ENCODE results near the gene USP15. TPM values are rescaled to one million over a fixed set of nuclear protein-coding genes. Genes with fewer than 3 reads are reported as not detected.

Gene USP15
- total and polyA plus RNA-seq, 2 donors (not counting 1 experiment from before 2014, with no cell fraction given), result 116 to 182 TPM

GRCh38 chr12:62258941-62259630 is 1.1 kb upstream of the USP15 start:
- H3K9ac ChIP-seq (ENCODE audit: low read length), result peak overlapping the region; percentile 95
- no peaks in the 10 kb centered on the region for H3K27me3 ChIP-seq (replicated peaks in 1 of 4; ENCODE audit: control extremely low read depth in 1 of 4, control insufficient read depth in 3 of 4, insufficient read depth in 4 of 4, low read length in 3 of 4)
- H3K79me2 ChIP-seq (ENCODE audit: control insufficient read depth, insufficient read depth, low read length), result peaks cover 32% of the 10 kb centered on the region
- H3K27ac ChIP-seq (ENCODE audit: low read length in 2 of 2), result peak overlapping the region; percentile 96
- H3K4me3 ChIP-seq (ENCODE audit: control extremely low read depth in 1 of 5, extremely low read depth in 1 of 5, insufficient read depth in 1 of 5, low read depth in 2 of 5, low read length in 4 of 5), result peak overlapping the region; percentile 81 to 99 (median 97)
- no peaks in the 10 kb centered on the region for H3K9me3 ChIP-seq (ENCODE audit: control extremely low read depth in 1 of 3, control insufficient read depth in 2 of 3, insufficient read depth in 1 of 3, low read length in 2 of 3)
- no peak for ATAC-seq (ENCODE audit: low read depth)
- H2AFZ ChIP-seq (ENCODE audit: insufficient read depth, low read depth, low read length, poor library complexity, severe bottlenecking), result peak overlapping the region; percentile 86
- DNase-seq, result no peak
- H3K9me3 Mint-ChIP-seq (ENCODE audit: insufficient read depth), result no peaks in the 10 kb centered on the region
- POLR2A ChIA-PET, result interaction anchor here (0.7 to 1.4 kb wide), 4 partner anchors 40 to 344 kb away, joined by 3 to 11 read pairs (median 3); no protein-coding TSS in a partner anchor
- H3K36me3 ChIP-seq (replicated peaks in 1 of 2; ENCODE audit: control extremely low read depth in 1 of 2, control insufficient read depth in 1 of 2, extremely low read depth in 1 of 2, insufficient read depth in 2 of 2, low read length in 1 of 2), result no peaks in the 10 kb centered on the region
- peak overlapping the region; percentile 96 for H3K4me3 Mint-ChIP-seq
- TF ChIP-seq, protein P1, sequence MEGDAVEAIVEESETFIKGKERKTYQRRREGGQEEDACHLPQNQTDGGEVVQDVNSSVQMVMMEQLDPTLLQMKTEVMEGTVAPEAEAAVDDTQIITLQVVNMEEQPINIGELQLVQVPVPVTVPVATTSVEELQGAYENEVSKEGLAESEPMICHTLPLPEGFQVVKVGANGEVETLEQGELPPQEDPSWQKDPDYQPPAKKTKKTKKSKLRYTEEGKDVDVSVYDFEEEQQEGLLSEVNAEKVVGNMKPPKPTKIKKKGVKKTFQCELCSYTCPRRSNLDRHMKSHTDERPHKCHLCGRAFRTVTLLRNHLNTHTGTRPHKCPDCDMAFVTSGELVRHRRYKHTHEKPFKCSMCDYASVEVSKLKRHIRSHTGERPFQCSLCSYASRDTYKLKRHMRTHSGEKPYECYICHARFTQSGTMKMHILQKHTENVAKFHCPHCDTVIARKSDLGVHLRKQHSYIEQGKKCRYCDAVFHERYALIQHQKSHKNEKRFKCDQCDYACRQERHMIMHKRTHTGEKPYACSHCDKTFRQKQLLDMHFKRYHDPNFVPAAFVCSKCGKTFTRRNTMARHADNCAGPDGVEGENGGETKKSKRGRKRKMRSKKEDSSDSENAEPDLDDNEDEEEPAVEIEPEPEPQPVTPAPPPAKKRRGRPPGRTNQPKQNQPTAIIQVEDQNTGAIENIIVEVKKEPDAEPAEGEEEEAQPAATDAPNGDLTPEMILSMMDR (IDR thresholded peaks at IDR 0.05), result no peak
- TF ChIP-seq EZH2 (IDR thresholded peaks at IDR 0.05; ENCODE audit: borderline replicate concordance, insufficient read depth, low read depth, low read length, poor library complexity, severe bottlenecking), result no peak
- peak overlapping the region; percentile 78 for H3K4me2 ChIP-seq (replicated peaks; ENCODE audit: low read depth, low read length, poor library complexity, severe bottlenecking)
- no peaks in the 10 kb centered on the region for H3K27me3 Mint-ChIP-seq
- intact Hi-C loops (cut with micrococcal nuclease), result no loop called here
- peaks cover 40% of the 10 kb centered on the region for H3K4me1 Mint-ChIP-seq
- CTCF ChIA-PET, result interaction anchor here (0.8 to 1.7 kb wide), 5 partner anchors 8 to 344 kb away, joined by 3 to 6 read pairs (median 3); no protein-coding TSS in a partner anchor
- peaks cover 17% of the 10 kb centered on the region for H4K20me1 ChIP-seq (ENCODE audit: control insufficient read depth, insufficient read depth, low read length, poor library complexity, severe bottlenecking)
- peaks cover 27 to 36% of the 10 kb centered on the region in 2 donors for H3K4me1 ChIP-seq (ENCODE audit: control insufficient read depth in 2 of 2, insufficient read depth in 2 of 2, low read length in 2 of 2)
- H3K27ac Mint-ChIP-seq, result peak overlapping the region; percentile 98
- WGBS (ENCODE audit: insufficient coverage), result no CpG with 5 or more reads among the region's 10 CpGs

- peak overlapping the region; percentile 98 for H3K27ac Mint-ChIP-seq
- intact Hi-C loops (cut with micrococcal nuclease), result no loop called here
- CTCF ChIA-PET, result interaction anchor here (0.8 to 1.3 kb wide), 8 partner anchors 8 to 538 kb away, joined by 3 to 6 read pairs (median 3); no protein-coding TSS in a partner anchor
- POLR2A ChIA-PET, result interaction anchor here (0.5 to 1.4 kb wide), 6 partner anchors 39 to 1976 kb away, joined by 3 to 11 read pairs (median 4); no protein-coding TSS in a partner anchor
- H3K9me3 Mint-ChIP-seq (ENCODE audit: insufficient read depth), result no peaks in the 10 kb centered on the region
- H3K4me2 ChIP-seq (replicated peaks; ENCODE audit: low read depth, low read length, poor library complexity, severe bottlenecking), result peak overlapping the region; percentile 78
- no peaks in the 10 kb centered on the region for H3K27me3 ChIP-seq (replicated peaks in 1 of 4; ENCODE audit: control extremely low read depth in 1 of 4, control insufficient read depth in 3 of 4, insufficient read depth in 4 of 4, low read length in 3 of 4)
- TF ChIP-seq EZH2 (IDR thresholded peaks at IDR 0.05; ENCODE audit: borderline replicate concordance, insufficient read depth, low read depth, low read length, poor library complexity, severe bottlenecking), result no peak
- TF ChIP-seq, protein P1 (IDR thresholded peaks at IDR 0.05), result no peak
- no peak for DNase-seq
- H4K20me1 ChIP-seq (ENCODE audit: control insufficient read depth, insufficient read depth, low read length, poor library complexity, severe bottlenecking), result peaks cover 17% of the 10 kb centered on the region
- peak overlapping the region; percentile 81 to 99 (median 97) for H3K4me3 ChIP-seq (ENCODE audit: control extremely low read depth in 1 of 5, extremely low read depth in 1 of 5, insufficient read depth in 1 of 5, low read depth in 2 of 5, low read length in 4 of 5)
- WGBS (ENCODE audit: insufficient coverage), result 0% methylated on average over 8 of the region's 15 CpGs
- H3K9ac ChIP-seq (ENCODE audit: low read length), result peak overlapping the region; percentile 95
- H3K79me2 ChIP-seq (ENCODE audit: control insufficient read depth, insufficient read depth, low read length), result peaks cover 37% of the 10 kb centered on the region
- H3K4me1 ChIP-seq (ENCODE audit: control insufficient read depth in 2 of 2, insufficient read depth in 2 of 2, low read length in 2 of 2), result peaks cover 30 to 40% of the 10 kb centered on the region in 2 donors
- no peaks in the 10 kb centered on the region for H3K36me3 ChIP-seq (replicated peaks in 1 of 2; ENCODE audit: control extremely low read depth in 1 of 2, control insufficient read depth in 1 of 2, extremely low read depth in 1 of 2, insufficient read depth in 2 of 2, low read length in 1 of 2)
- H3K27me3 Mint-ChIP-seq, result no peaks in the 10 kb centered on the region
- peak overlapping the region; percentile 96 for H3K27ac ChIP-seq (ENCODE audit: low read length in 2 of 2)
- H3K9me3 ChIP-seq (ENCODE audit: control extremely low read depth in 1 of 3, control insufficient read depth in 2 of 3, insufficient read depth in 1 of 3, low read length in 2 of 3), result no peaks in the 10 kb centered on the region
- peak overlapping the region; percentile 96 for H3K4me3 Mint-ChIP-seq
- H3K4me1 Mint-ChIP-seq, result peaks cover 45% of the 10 kb centered on the region
- peak; percentile 5 for ATAC-seq (ENCODE audit: low read depth)
- peak overlapping the region; percentile 86 for H2AFZ ChIP-seq (ENCODE audit: insufficient read depth, low read depth, low read length, poor library complexity, severe bottlenecking)
Measured at GRCh38 chr12:62259631-62259992, 592 bp upstream of the USP15 start.
